B cell (primary cell): ENCODE measurements around the gene FAR2.

Source experiments
- CTCF ChIP-seq: fragments of 200-600 bp; IDR thresholded peaks from one replicate; pipeline ENCODE4 v1.8.0; 2022; ENCODE audit warnings: antibody characterized with exemption, mild to moderate bottlenecking
- EZH2 ChIP-seq: IDR thresholded peaks from 2 replicates; pipeline ENCODE4 v1.6.1; 2012; ENCODE audit warnings: borderline replicate concordance, low read depth, mild to moderate bottlenecking, moderate library complexity, low read length; ENCODE audit not compliant: insufficient read depth, poor library complexity, severe bottlenecking

DNA sequence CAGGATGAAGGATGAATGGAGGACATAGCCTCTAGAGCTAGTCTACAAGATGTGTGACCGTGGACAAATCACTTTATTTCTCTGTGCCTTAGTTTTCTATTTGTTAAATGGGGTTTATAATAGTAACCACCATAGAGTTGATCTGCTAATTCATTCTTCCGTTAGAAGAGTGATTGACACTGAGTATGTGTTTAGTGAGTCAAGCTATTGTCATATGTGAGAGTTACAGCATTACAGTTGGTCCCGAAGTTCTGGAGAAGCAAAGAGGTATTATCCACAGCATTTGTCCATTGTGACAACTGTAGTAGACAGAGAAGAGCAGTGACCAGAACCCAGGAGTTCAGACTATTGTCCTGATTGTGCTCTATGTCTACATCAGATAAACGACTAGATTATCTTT lies 14.1 kb downstream of the FAR2 start:
- no peak for TF ChIP-seq EZH2
- TF ChIP-seq CTCF: no peak
